ENCODE results near the gene GRID1. TPM values are rescaled to one million over a fixed set of nuclear protein-coding genes. Genes with fewer than 3 reads are reported as not detected.

Gene GRID1
- total RNA-seq, 4 donors from 2014 or later = 17.2 to 28.1 (median 23.6) TPM

- 85 to 87% methylated on average over 5 of the region's 5 CpGs for WGBS, 2 donors
- Histone ChIP-seq H3K4me3 (replicated peaks in 1 of 3) (no peak overlapping the region), H3K4me1 (peaks cover 7 to 10% of the 10 kb centered on the region in 2 donors), H3K27me3 (no peaks in the 10 kb centered on the region), H3K27ac (no peak overlapping the region), H3K36me3 (no peaks in the 10 kb centered on the region), H3K9me3 (no peaks in the 10 kb centered on the region)
- no peak for DNase-seq
- intact Hi-C loops (cut with DNase I) = no loop called here
- TF ChIP-seq POLR2A (IDR thresholded peaks at IDR 0.05) (no peak), CTCF (IDR thresholded peaks at IDR 0.05) (no peak)
Measured at GRCh38 chr10:85603151-85603940, 763.2 kb downstream of the GRID1 start.

GRCh38 chr10:85602713-85603112 lies 763.9 kb downstream of the GRID1 start:
- Histone ChIP-seq H3K27ac (no peak overlapping the region), H3K36me3 (no peaks in the 10 kb centered on the region), H3K27me3 (no peaks in the 10 kb centered on the region), H3K4me1 (peaks cover 7 to 10% of the 10 kb centered on the region in 2 donors), H3K9me3 (no peaks in the 10 kb centered on the region), H3K4me3 (replicated peaks in 1 of 3) (no peak overlapping the region)
- WGBS, 2 donors = 80 to 92% methylated on average over 1 of the region's 1 CpG
- TF ChIP-seq CTCF (IDR thresholded peaks at IDR 0.05) (no peak), POLR2A (IDR thresholded peaks at IDR 0.05) (no peak)
- intact Hi-C loops (cut with DNase I) = no loop called here
- no peak for DNase-seq

GRCh38 chr10:85602306-85602705 lies 764.3 kb downstream of the GRID1 start:
- no peaks in the 10 kb centered on the region for H3K9me3 ChIP-seq
- H3K4me1 ChIP-seq = peaks cover 7 to 10% of the 10 kb centered on the region in 2 donors
- intact Hi-C loops (cut with DNase I) = no loop called here
- WGBS, 2 donors = 94% methylated on average over 7 to 8 of the region's 18 CpGs
- no peaks in the 10 kb centered on the region for H3K27me3 ChIP-seq
- no peaks in the 10 kb centered on the region for H3K36me3 ChIP-seq
- no peak overlapping the region for H3K27ac ChIP-seq
- H3K4me3 ChIP-seq (replicated peaks in 1 of 3) = no peak overlapping the region
- DNase-seq = no peak
- TF ChIP-seq CTCF (IDR thresholded peaks at IDR 0.05) (no peak), POLR2A (IDR thresholded peaks at IDR 0.05) (no peak)

GRCh38 chr10:85601526-85601925 lies 765.1 kb downstream of the GRID1 start:
- peaks cover 7 to 10% of the 10 kb centered on the region in 2 donors for H3K4me1 ChIP-seq
- H3K27ac ChIP-seq = no peak overlapping the region
- H3K9me3 ChIP-seq = no peaks in the 10 kb centered on the region
- WGBS, 2 donors = 97% methylated on average over 9 of the region's 9 CpGs
- H3K36me3 ChIP-seq = no peaks in the 10 kb centered on the region
- intact Hi-C loops (cut with DNase I) = no loop called here
- no peak overlapping the region for H3K4me3 ChIP-seq (replicated peaks in 1 of 3)
- no peak for DNase-seq
- TF ChIP-seq CTCF (IDR thresholded peaks at IDR 0.05) (no peak), POLR2A (IDR thresholded peaks at IDR 0.05) (no peak)
- H3K27me3 ChIP-seq = no peaks in the 10 kb centered on the region

- intact Hi-C loops (cut with DNase I) = no loop called here
- no peaks in the 10 kb centered on the region for H3K36me3 ChIP-seq
- H3K27ac ChIP-seq = no peak overlapping the region
- H3K4me3 ChIP-seq (replicated peaks in 1 of 3) = no peak overlapping the region
- no peaks in the 10 kb centered on the region for H3K9me3 ChIP-seq
- WGBS, 2 donors = 92 to 95% methylated on average over 2 of the region's 2 CpGs
- H3K27me3 ChIP-seq = no peaks in the 10 kb centered on the region
- peaks cover 7 to 10% of the 10 kb centered on the region in 2 donors for H3K4me1 ChIP-seq
- TF ChIP-seq CTCF (IDR thresholded peaks at IDR 0.05) (no peak), POLR2A (IDR thresholded peaks at IDR 0.05) (no peak)
- DNase-seq = no peak
Measured at GRCh38 chr10:85600744-85601081, 765.9 kb downstream of the GRID1 start.

Data from thyroid gland (tissue), 4 donors.